ENCODE results near the gene ARMH3.
A peak's percentile ranks its signal among the peaks of the same experiment; 100 is the strongest.

The ARMH3 gene

GRCh38 chr10:101830322-101831168, 225.4 kb downstream of the ARMH3 start:
- no peaks in the 10 kb centered on the region for H3K9me3 ChIP-seq (ENCODE audit: control insufficient read depth, insufficient read depth, low read length)
- no peaks in the 10 kb centered on the region for H3K36me3 ChIP-seq (ENCODE audit: control insufficient read depth, insufficient read depth, low read length)
- no peaks in the 10 kb centered on the region for H3K27me3 ChIP-seq (ENCODE audit: control insufficient read depth, insufficient read depth, low read length)
- peak overlapping the region; percentile 59 for H3K4me3 ChIP-seq (ENCODE audit: low read depth, low read length)
- peaks cover 5% of the 10 kb centered on the region for H3K4me1 ChIP-seq (ENCODE audit: control insufficient read depth, insufficient read depth, low read length)
- no peak overlapping the region for H3K9ac ChIP-seq (ENCODE audit: low read depth, low read length)

DNA sequence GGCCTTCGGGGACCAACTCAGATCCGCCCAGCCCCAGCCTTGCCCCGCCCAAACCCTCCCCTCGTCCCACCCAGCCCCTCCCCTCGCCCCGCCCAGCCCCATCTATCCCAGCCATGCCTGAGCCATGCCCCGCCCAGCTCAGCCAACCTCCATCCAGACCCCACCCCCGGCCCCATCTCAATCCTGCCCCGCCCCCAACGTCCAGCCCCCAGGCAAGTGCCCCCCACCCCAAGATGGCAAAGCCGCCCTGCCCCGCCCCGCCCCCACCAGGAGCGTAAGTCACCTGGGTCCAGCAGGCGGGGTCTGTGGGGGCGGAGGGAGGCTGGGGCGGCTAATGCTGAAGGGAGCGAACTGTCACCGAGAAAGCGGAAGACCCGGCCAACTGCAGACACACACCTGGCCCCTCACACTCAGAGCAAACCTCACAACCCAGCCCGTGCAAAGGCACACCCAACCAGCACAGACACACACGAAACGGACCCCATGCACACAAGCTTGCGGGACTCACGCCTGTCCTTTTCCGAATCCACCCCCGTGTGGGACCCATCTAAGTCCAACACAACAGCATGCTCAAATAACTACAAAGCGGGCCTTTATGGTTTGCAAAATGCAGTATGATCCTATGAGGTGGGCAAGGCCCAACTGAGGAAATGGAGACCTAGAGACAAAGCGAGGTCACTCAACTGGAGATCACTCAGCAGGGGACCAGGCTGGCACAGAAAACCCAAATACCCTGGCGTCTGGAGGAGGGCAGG, 226.2 kb downstream of the ARMH3 start:
- Histone ChIP-seq H3K36me3 (ENCODE audit: control insufficient read depth, insufficient read depth, low read length) (no peaks in the 10 kb centered on the region), H3K9ac (ENCODE audit: low read depth, low read length) (no peak overlapping the region), H3K4me3 (ENCODE audit: low read depth, low read length) (peak overlapping the region; percentile 59)

DNA sequence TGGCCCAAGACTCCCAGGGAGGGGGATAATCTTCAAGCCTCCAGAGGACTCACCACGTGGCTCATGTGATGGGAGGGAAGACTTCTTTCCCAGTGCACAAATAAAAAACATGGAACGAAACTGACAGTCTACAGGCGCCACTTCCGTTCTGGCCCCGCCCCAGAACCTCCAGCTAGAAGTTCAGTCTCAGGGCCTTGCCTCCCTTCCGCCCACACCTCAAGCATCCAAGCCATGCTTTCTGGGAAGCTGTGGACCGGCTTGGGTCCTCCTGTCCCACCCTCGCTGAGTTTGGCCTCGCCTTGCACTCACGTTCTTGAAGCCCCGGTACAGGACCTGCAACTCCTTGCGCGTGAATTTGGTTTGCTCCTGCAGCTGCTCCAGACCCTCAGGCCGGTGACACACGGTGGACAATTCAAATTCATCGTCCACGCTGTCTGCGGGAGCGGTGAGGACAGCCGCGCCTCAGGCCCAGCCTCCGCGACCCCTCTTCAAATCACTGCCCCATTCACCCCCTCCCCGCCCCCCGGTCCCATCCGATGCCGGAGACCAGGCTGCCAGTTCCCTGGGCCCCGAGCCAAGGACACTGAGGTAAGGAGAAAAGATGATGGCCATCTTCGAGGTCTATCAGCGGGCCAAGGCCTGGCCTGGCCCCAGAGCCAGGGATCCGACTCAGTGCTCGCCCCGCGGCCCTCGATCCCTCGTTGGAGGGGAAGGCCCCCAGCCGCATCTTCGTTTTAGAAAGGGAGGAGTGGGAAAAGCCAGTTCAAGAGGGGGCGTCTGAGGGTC, 227.0 kb downstream of the ARMH3 start:
- Histone ChIP-seq H3K4me3 (ENCODE audit: low read depth, low read length) (peak overlapping the region; percentile 45), H3K27me3 (ENCODE audit: control insufficient read depth, insufficient read depth, low read length) (no peaks in the 10 kb centered on the region), H3K9ac (ENCODE audit: low read depth, low read length) (no peak overlapping the region), H3K9me3 (ENCODE audit: control insufficient read depth, insufficient read depth, low read length) (no peaks in the 10 kb centered on the region), H3K4me1 (ENCODE audit: control insufficient read depth, insufficient read depth, low read length) (peaks cover 4% of the 10 kb centered on the region), H3K36me3 (ENCODE audit: control insufficient read depth, insufficient read depth, low read length) (no peaks in the 10 kb centered on the region)

More for the DNA sequence above, 226.2 kb downstream of the ARMH3 start:
- no peaks in the 10 kb centered on the region for H3K27me3 ChIP-seq (ENCODE audit: control insufficient read depth, insufficient read depth, low read length)
- H3K9me3 ChIP-seq (ENCODE audit: control insufficient read depth, insufficient read depth, low read length), result no peaks in the 10 kb centered on the region
- peaks cover 4% of the 10 kb centered on the region for H3K4me1 ChIP-seq (ENCODE audit: control insufficient read depth, insufficient read depth, low read length)

DNA sequence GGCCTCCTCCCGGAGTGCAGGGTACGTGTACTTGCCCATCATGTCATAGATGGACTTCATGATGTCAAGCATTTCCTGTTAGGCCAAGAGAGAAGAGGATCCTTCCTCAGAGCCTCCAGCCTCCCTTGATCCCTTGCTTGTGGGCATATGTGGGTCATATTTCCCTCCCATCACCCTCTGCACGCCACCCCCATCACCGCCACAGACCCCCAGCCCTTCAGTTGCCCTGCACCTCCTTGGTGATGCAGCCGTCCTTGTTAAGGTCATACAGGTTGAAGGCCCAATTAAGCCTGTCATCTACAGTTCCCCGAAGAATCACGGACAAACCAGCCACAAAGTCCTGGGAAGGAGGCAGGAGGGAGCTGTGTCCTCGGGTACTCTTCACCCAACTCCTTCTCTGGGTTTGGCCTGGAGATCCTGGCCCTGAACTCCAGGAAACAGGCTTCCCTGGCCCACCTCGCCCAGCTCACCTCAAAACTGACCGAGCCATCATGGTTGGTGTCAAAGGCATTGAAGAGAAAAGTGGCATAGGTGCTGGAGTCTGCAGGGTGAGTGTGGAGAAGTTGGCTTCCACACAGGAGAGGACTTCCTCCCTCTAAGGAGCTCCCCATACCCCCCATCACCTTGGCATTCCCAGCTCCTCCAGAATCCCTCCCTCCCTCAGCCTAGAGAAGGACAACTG, 227.9 kb downstream of the ARMH3 start:
- H3K9ac ChIP-seq (ENCODE audit: low read depth, low read length), result no peak overlapping the region
- H3K4me1 ChIP-seq (ENCODE audit: control insufficient read depth, insufficient read depth, low read length), result peaks cover 4% of the 10 kb centered on the region
- H3K27me3 ChIP-seq (ENCODE audit: control insufficient read depth, insufficient read depth, low read length), result no peaks in the 10 kb centered on the region
- H3K9me3 ChIP-seq (ENCODE audit: control insufficient read depth, insufficient read depth, low read length), result no peaks in the 10 kb centered on the region
- H3K36me3 ChIP-seq (ENCODE audit: control insufficient read depth, insufficient read depth, low read length), result no peaks in the 10 kb centered on the region
- H3K4me3 ChIP-seq (ENCODE audit: low read depth, low read length), result no peak overlapping the region

DNA sequence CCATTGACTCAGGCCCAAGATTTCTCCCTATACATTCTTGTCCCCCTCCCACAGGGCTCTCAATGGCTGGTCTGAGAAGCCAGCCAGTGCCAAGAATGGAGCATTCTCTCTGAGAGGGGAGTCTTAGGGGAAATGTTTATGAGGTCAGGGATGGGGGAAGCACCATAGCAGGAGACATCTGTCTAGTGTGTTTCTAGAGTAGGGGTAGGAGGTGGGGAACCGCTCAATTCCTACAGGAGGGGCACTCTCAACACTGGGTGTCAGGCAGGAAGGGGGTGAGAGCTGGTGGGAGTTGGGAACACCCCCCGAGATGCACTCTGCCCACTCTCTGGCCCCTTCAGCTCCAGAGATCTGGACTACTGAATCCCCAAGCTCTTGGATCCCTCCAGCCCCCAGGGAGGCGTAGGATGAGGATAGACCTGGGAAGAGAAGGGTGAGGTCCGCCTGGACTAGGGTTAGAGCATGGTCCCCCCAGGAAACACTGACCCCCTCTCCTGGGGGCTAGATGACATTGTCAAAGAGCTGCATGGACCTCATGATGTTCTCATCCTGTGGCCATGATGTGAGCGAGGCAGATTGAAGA, 229.0 kb downstream of the ARMH3 start:
- H3K36me3 ChIP-seq (ENCODE audit: control insufficient read depth, insufficient read depth, low read length), result no peaks in the 10 kb centered on the region
- no peaks in the 10 kb centered on the region for H3K27me3 ChIP-seq (ENCODE audit: control insufficient read depth, insufficient read depth, low read length)
- H3K9ac ChIP-seq (ENCODE audit: low read depth, low read length), result no peak overlapping the region
- no peak overlapping the region for H3K4me3 ChIP-seq (ENCODE audit: low read depth, low read length)
- H3K9me3 ChIP-seq (ENCODE audit: control insufficient read depth, insufficient read depth, low read length), result no peaks in the 10 kb centered on the region
- peaks cover 4% of the 10 kb centered on the region for H3K4me1 ChIP-seq (ENCODE audit: control insufficient read depth, insufficient read depth, low read length)

DNA sequence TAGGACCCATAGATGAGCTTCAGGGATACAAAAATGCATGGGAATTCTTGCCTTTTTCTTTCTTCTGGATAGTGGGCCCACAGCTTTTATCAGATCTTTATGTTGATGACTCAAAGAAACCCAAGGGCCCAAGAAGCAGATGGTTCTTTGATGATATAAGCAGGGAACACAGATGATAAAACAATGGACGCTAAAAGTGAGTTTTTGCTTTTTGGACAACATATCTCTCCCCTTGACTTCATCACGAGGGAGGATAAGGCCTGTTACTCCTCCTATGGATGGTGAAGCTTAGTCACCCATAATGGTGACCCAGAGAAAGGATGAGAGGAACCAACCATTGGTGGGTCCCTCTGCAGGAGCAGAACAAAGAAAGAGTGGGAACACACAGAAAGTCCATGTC, 231.2 kb downstream of the ARMH3 start:
- Histone ChIP-seq H3K36me3 (ENCODE audit: control insufficient read depth, insufficient read depth, low read length) (no peaks in the 10 kb centered on the region), H3K9me3 (ENCODE audit: control insufficient read depth, insufficient read depth, low read length) (no peaks in the 10 kb centered on the region), H3K4me3 (ENCODE audit: low read depth, low read length) (no peak overlapping the region), H3K9ac (ENCODE audit: low read depth, low read length) (no peak overlapping the region), H3K27me3 (ENCODE audit: control insufficient read depth, insufficient read depth, low read length) (no peaks in the 10 kb centered on the region), H3K4me1 (ENCODE audit: control insufficient read depth, insufficient read depth, low read length) (peaks cover under 1% of the 10 kb centered on the region)

GRCh38 chr10:101818872-101819633, 236.9 kb downstream of the ARMH3 start:
- H3K9ac ChIP-seq (ENCODE audit: low read depth, low read length), result peak overlapping the region; percentile 67
- H3K36me3 ChIP-seq (ENCODE audit: control insufficient read depth, insufficient read depth, low read length), result no peaks in the 10 kb centered on the region
- no peaks in the 10 kb centered on the region for H3K27me3 ChIP-seq (ENCODE audit: control insufficient read depth, insufficient read depth, low read length)
- H3K9me3 ChIP-seq (ENCODE audit: control insufficient read depth, insufficient read depth, low read length), result no peaks in the 10 kb centered on the region
- H3K4me1 ChIP-seq (ENCODE audit: control insufficient read depth, insufficient read depth, low read length), result peaks cover 5% of the 10 kb centered on the region
- peak overlapping the region; percentile 99 for H3K4me3 ChIP-seq (ENCODE audit: low read depth, low read length)

GRCh38 chr10:101818119-101818871, 237.7 kb downstream of the ARMH3 start, which contains the start of gene OGA:
TSS of gene OGA (minus strand) at chr10:101818444. CDS start at chr10:101818022, 422 bp downstream.
- H3K4me1 ChIP-seq (ENCODE audit: control insufficient read depth, insufficient read depth, low read length), result peaks cover 5% of the 10 kb centered on the region
- peak within 1 kb of the TSS; percentile 99 for H3K4me3 ChIP-seq (ENCODE audit: low read depth, low read length)
- H3K27me3 ChIP-seq (ENCODE audit: control insufficient read depth, insufficient read depth, low read length), result no peaks in the 10 kb centered on the region
- H3K36me3 ChIP-seq (ENCODE audit: control insufficient read depth, insufficient read depth, low read length), result no peaks in the 10 kb centered on the region
- H3K9me3 ChIP-seq (ENCODE audit: control insufficient read depth, insufficient read depth, low read length), result no peaks in the 10 kb centered on the region
- peak within 1 kb of the TSS; percentile 98 for H3K9ac ChIP-seq (ENCODE audit: low read depth, low read length)

- H3K4me3 ChIP-seq (ENCODE audit: low read depth, low read length), result peak overlapping the region; percentile 99
- H3K36me3 ChIP-seq (ENCODE audit: control insufficient read depth, insufficient read depth, low read length), result no peaks in the 10 kb centered on the region
- H3K27me3 ChIP-seq (ENCODE audit: control insufficient read depth, insufficient read depth, low read length), result no peaks in the 10 kb centered on the region
- H3K9ac ChIP-seq (ENCODE audit: low read depth, low read length), result peak overlapping the region; percentile 98
- H3K9me3 ChIP-seq (ENCODE audit: control insufficient read depth, insufficient read depth, low read length), result no peaks in the 10 kb centered on the region
- peaks cover 5% of the 10 kb centered on the region for H3K4me1 ChIP-seq (ENCODE audit: control insufficient read depth, insufficient read depth, low read length)
These were observed 238.4 kb downstream of the ARMH3 start for GRCh38 chr10:101817337-101818118.
